HG03280 (cell line): ENCODE results near the gene UQCR11.

Experiments
- ATAC-seq: cut with Tn5 transposase; IDR thresholded peaks from one replicate; pipeline ENCODE4 v1.9.1; 2021; ENCODE audit warnings: mild to moderate bottlenecking, moderate library complexity; ENCODE audit not compliant: unreplicated experiment

The UQCR11 gene

GRCh38 chr19:1592755-1593500 is 12.3 kb downstream of the UQCR11 start, which contains the start of gene MBD3:
Gene MBD3, minus strand, starts transcription at chr19:1592865. Its CDS starts 234 bp downstream, at chr19:1592631.
- peak; percentile 73 for ATAC-seq

GRCh38 chr19:1592024-1592754 is 13.1 kb downstream of the UQCR11 start:
- peak; percentile 68 for ATAC-seq

GRCh38 chr19:1591421-1592023 is 13.7 kb downstream of the UQCR11 start:
- no peak for ATAC-seq

GRCh38 chr19:1590641-1591397 is 14.4 kb downstream of the UQCR11 start:
- ATAC-seq, result no peak

DNA sequence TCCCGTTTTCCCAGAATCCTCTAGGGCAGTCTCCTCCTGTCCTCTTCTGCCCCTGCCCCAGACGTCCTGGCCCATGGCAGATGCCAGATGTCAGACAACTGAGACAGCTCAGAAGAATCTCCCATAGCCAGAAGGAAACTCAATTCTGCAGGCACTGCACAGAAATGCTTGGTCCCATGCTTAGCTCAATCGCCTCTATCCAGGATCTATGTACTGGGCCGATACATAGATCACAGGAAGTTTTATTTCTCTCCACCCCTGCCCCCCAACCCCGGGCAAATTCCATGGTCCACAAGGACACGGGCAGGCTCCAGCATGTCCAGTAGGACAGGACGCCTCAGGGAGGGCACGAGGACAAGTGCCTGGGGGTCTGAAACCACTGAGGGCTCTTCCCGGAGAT is 17.4 kb downstream of the UQCR11 start:
- ATAC-seq, result no peak

GRCh38 chr19:1585243-1585580 is 20.1 kb downstream of the UQCR11 start:
- ATAC-seq, result no peak

- no peak for ATAC-seq
Measured at GRCh38 chr19:1584500-1585242, 20.6 kb downstream of the UQCR11 start.

DNA sequence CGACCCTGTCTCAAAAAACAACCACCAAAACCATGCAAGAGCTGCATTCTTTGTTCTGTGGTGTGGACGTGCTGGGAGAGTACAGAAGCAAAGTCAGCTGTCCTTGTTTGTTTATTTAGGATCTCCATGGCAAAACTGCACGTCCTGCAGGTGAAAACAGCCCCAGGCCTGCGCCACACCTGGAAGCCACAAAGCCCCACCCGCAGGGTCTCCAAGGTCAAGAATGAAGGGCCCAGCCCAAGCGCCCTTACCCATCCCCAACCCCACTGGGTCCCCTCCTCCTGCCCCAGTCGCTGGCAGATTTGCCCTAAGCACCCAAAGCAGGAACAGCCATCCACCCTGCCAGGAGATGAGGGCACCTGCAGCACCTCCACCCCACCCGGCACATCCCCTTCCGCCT is 23.1 kb downstream of the UQCR11 start:
- no peak for ATAC-seq

DNA sequence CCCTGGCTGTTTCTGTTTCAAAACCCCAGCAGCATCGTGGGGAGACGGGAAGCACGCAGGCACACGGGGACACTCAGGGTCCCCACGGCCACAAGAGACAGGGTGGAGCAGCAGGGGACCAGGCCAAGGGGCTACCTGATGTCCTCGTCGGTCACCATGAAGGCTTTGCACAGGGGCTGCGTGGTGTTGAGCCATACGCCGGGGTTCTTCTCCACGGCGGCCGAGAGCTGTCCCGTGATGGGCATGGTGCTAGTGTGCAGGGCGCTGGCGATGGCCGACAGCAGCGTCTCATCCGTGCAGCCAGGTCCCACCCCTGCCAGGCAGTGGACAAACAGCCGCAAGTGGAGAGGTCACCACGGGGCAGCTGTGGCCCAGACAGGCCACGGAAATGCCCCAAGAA is 24.3 kb downstream of the UQCR11 start:
- ATAC-seq, result no peak

DNA sequence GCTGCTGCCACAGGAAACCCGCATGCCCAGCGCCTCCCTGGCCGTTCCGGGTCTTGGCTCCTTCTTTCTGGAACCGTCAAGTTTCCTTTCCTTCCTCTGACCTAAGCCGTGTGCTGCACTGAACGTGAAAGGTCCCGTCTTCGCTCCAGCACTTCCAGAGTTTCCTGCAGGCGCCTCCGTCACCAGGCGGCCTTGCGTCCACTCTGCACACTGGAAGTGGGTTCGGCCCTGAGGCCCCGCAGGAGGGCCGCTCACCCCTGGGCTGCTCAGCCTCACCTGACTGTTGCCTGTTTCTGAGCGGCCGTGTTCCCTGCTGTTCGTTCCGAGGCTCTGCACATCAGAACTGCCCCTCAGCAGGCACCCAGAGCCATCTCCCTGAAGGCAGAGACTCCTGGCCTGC is 24.9 kb downstream of the UQCR11 start:
- ATAC-seq, result no peak

- no peak for ATAC-seq
Measured at GRCh38 chr19:1579222-1579621, 26.0 kb downstream of the UQCR11 start.

- no peak for ATAC-seq
Measured at GRCh38 chr19:1577929-1578618, 27.2 kb downstream of the UQCR11 start.

- no peak for ATAC-seq
Measured at GRCh38 chr19:1577090-1577928, 28.0 kb downstream of the UQCR11 start.

- no peak for ATAC-seq
Measured at GRCh38 chr19:1576242-1577089, 28.8 kb downstream of the UQCR11 start.

- no peak for ATAC-seq
Measured at GRCh38 chr19:1575323-1576241, 29.7 kb downstream of the UQCR11 start.

- ATAC-seq, result no peak
Measured at GRCh38 chr19:1574354-1575136, 30.7 kb downstream of the UQCR11 start.
